Hematopoietic multipotent progenitor cell (in vitro differentiated cells): ENCODE measurements around the gene RASD1. TPM values are rescaled to one million over a fixed set of nuclear protein-coding genes. Genes with fewer than 3 reads are reported as not detected.

Experiments used
- DNase-seq, 3 donors: peaks; one replicate each; pipeline ENCODE4 v3.0.0-alpha.2; 2011 to 2015; ENCODE audit warnings: low read depth in 2 of 3, low spot score in 2 of 3
- total RNA-seq: library from RNA; depleted of rRNA; stranded (reverse); fragments of >200 nt; gene quantifications from one replicate; pipeline ENCODE4 v1.2.3, GENCODE V29; 2012

RASD1 gene
- total RNA-seq, 1 donor = 3.0 TPM

- peak in 2 of 3 donors; percentile 73 to 84 for DNase-seq
Observed at GRCh38 chr17:17511881-17512858, 16.0 kb upstream of the RASD1 start.

GRCh38 chr17:17511293-17511741 lies 15.1 kb upstream of the RASD1 start:
- peak in 2 of 3 donors; percentile 28 to 62 for DNase-seq

- peak in 2 of 3 donors; percentile 37 to 45 for DNase-seq
Observed at GRCh38 chr17:17510456-17511292, 14.5 kb upstream of the RASD1 start.

GRCh38 chr17:17509601-17510425 lies 13.6 kb upstream of the RASD1 start:
- no peak for DNase-seq

DNA sequence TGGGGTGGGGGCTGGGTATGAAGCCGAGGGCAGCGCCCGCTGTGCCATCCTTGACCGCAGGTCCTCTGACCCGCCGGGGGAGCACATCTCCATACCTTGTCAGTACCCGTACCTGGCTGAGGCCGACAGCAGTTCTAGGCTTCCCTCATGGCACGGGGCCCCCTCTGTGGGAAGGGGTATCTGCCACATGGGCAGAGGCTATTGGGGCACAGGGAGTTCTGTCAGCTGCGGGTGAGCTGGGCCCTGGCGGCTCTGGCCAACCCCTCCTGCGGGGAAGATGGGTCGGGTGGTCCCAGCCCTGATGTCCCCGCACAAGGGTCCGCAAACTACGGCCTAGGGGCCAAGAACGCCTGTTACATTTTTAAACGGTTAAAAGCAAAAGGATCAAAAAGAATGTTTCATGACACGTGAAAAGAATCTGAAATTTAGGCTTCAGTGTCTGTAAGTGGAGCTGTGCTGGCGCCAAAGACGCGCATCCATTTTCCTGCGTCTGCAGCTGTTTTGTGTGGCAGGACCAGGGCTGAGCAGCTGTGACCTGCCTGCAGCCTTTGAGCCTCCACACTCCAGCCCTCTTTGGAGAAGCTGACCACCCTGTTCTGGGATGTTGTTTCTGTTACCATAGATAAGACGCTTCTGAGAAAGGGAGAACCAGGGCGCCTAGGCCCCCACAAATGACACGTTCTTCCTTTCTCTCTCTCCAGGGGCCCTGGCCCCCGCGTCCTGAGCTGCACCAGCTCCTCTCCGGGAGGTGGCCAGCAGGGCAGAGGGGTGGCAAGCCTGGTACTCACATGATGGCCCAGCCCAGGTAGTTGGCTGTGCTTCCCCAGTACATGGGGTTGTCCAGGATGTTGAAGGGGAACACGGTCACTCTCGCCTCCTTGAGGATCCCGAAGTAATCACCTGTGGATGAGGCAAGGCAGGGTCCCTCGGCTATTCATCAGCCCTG lies 12.7 kb upstream of the RASD1 start:
- DNase-seq = no peak

DNA sequence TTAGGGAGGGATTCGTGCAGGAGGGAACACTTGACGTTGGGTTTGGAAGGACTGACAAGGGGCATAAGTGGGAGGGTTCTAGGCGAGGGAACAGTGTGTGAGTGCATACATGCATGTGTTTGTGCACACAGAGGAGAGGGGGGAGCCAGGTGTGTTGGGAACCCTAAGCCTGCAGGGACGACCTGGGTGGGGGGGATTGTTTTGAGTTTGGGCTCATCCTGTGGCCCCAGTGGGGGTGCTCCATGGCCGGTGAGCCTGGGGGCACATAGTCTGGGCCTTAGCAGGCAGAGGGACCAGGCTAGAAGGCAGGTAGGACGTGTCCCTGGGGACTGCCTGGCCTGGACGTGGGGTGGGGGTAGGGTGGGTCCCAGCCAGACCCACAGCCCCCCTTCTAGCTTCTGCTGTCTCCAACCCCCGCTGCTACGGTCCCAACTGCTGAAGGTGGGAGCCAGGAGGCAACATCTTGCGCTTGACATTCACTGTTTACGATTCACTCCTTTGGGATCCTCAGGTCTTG lies 11.9 kb upstream of the RASD1 start:
- DNase-seq = no peak

DNA sequence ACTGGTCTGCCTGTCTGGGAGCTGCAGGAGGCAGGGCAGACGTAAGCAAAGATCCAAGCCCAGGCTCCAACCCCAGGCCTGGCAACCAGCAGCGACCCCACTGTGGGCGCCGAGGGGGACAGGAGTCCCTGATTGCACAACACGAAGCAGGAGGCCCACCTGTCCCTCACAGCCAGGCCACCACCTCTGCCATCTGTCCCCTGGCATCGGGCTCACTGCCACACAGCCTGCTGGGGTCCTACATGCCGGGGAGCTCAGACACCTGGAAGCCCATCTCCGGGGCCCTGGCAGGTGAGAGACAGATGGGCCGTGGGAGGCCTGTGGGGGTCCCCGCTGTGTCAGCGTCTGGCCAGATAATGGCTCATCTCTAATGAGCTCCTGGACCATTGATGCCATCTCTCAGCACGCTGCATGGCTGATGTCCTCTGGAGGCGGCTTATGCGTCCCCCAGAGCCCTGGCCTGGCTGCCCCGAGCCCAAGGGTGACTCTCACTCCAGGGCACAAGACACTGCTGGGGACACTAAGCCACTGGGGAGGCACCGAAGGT lies 11.3 kb upstream of the RASD1 start:
- no peak for DNase-seq

DNA sequence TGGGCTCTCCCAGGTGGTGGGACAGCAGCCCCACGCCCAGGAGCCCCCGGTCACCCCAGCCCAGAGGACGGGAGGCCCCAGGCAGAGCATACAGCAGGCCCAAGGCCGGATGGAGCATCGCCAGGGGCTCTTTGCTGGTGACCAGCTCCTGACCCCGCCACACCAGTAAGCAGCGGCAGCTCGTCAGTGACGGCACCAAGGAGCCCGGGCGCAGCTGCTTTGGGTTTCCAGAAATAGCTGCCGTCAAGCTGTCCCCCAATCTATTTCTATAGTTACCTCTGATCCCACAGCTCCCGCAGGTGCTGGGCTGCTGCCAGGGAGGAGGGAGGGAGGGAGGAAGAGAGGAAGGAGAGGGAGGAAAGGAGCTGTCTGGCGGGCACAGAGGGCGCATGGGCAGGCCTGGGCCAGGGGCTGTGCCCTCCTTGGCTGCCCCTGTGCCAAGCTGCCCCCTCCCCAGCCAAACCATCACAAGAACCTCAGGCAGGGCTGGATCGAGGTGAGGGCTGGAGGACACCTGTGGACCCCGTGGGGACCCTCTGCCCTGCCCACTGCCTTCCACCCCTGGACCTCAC lies 10.8 kb upstream of the RASD1 start:
- no peak for DNase-seq

DNA sequence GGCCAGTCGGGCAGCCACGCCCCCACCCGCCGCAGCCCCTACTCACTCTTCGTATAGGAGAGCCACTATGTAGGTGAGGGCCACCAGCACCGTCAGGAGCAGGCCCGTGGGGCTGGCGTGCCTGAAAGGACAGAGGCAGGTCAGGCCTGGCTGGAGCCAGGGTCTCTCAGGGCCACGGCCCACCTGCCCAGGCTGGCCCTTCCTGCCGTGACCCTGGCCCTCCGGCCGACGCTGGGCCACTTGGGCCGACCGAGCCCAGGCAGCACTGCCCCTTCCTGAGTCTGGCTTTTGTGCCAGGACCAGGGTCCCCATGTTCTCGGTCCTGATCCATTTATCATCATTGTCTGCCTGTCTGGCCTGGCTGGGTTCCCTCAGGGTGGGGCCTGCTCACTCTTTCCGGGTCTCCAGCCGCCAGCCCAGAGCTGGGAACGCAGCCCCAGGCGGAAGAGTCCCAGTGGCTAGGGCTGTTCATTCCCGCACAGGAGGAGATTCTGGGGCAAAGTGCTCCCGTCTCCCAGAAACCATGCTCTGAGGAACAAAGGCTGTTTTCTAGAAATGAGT lies 10.1 kb upstream of the RASD1 start:
- no peak for DNase-seq

- no peak for DNase-seq
Observed at GRCh38 chr17:17505610-17506171, 9.5 kb upstream of the RASD1 start.

DNA sequence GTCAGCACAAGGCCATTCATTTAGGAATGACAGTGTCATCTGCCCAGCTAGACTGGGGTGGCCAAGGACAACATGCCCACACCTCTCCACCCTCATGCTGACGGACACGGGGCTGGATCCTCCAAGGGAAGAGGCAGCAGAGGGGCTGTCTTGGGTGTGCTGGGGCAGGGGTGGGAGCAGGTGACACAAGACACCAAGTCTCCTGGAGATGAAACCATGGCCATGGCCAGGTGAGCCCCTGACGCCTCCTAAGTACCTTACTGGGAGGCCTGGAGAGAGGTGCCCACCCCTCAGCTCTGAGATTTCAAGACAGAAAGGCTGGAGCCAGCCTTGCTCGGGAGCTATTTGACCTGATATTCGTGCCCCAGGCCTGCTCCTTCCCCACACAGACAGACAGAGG lies 9.0 kb upstream of the RASD1 start:
- no peak for DNase-seq

DNA sequence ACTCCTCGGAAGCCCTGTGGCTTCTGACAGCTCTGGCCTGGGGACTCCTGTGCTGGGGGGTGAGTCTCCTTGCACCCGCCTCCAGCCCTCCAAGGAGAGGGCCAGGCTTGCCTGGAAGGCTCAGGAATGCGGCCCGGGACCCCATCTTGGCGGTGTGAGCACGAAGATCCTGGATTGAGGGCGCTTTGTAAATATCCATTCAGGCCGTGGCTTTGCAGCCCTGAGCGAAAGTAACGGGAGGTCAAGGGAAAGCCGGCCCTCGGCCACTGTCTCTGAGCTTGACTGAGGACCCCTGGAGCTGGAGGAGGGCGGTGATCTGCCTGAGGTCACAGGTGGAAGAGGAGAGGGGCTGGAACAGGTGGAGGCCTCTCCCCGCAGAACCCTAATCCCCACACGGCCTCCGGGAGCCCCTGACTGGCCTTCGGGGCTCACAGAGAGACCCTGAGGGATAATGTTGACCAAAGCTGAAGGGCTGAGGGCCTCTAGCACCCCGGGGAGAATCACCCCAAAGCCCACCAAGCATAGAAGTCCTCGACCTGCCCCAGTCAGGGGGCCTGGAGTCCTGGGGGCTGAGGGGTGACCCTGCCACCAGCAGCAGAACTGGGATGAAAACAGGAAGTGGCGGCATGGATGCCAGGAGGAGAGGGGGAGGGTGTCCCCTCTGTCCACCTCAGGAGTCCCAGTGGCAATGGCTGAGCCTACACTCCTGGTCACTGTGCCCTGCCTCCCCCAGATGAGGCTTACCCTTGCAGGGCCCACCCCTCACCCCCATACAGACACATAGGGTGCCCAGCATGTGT lies 8.3 kb upstream of the RASD1 start:
- DNase-seq = no peak

DNA sequence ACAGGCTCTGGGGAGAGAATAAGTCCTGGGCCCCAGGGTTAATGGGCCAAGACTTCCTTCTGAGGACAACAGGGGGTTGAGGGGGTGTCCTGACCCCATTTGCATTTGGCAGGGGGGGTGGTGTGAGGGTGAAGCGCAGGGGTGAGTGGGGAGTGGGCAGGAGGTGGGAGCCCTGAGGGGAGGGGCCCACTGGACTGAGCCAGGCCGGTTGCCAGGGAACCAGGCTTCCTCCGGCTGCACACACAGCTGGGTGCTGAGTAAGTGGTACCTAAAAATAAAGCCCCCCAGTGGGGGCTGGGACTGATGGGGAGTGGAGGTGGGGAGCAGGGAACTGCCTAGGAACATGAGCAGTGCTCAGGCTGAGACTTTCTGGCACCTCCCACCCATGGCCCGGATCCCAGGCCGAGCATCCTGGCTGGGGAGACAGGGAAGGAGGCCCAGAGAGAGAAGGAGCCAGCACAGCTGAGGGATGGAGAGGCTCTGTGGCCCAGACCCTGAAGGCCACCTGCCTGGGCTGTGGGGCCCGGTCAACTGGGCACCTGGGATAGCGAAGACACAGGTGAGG lies 7.5 kb upstream of the RASD1 start:
- DNase-seq = no peak

DNA sequence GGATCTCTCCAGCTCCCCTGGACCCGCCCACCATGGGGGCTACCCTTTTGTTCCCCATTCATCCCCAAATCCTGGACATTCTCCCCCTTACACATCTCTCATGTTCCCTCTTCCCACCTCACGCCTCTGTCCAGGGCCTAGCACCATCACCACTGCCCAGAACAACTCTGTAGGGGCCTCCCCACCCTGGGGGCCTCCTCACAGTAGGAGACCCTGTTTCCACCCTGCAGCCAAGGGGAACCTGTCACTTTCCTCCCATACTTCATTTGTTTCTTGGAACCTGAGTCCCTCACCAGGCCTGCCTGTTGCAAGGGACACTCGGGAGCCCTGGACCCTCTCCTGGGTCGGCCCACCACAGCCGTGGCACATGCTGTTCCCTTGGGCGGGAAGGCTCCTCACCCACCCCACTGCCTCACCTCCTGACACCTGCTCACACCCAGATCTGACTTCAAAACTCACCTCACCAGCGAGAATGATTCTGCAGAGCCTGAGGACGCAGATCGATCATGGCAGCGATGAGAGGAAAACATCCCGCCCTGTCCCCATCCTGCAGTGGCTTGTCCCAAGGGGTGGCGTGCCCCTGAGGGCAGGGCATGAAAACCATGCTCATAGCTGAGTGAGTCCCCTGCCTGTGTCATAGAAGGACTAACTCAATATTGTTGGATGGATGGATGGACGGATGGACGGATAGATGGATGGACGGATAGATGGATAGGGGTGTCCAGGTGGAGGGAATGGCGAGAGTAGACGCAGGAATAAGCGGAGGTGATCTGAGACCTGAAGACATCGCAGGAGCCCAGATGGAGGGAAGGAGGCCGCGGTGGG lies 6.8 kb upstream of the RASD1 start:
- DNase-seq = no peak

DNA sequence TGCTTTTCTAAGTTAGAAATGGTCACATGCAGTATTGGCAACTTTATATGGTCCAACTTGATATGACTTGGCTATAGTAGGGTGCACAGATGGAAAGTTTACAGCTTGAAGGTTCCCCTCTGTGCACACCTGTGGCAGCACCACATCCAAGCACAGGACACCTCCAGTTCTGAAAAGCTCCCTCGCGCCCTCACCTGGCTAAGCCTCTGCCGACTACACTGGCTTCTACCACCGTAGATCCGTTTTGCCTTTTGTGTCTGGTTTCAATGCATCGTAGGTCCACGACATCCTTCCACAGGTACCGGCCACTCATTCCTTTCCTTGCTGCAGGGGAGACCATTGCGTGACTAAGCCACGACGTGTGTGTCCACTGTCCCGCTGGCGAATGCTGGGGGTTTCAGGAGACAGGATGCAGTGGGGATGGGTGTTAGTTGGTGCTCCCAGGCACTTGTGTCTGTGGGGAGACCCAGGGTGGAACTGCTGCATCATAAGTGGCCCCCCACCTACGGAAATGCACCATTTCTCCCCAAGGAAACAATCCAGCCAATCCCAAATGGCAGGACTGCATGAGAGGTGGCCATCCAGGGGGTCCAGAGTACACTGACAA lies 4.9 kb upstream of the RASD1 start:
- peak in 1 of 3 donors; percentile 38 for DNase-seq
